ENCODE data around the gene ADCK2.

DNA sequence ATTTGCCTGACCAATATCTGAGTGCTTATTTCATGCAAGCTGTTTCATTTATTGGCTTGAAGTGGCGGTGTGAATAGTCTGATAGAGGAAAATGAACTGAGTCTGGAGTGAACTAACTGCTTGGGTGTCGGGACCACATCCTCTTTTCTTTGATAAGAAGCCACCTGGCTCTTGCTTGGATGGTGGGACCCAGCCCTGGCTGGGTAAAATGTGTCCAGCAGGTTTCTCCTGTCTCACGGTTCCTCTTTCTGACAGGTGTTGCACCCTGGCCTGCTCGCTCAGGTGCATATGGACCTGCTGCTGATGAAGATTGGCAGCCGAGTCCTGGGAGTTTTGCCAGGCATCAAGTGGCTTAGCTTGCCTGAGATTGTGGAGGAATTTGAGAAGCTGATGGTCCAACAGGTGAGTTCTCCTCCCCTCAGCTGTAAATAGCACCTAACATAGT lies 1.6 kb downstream of the ADCK2 start:
- TF ChIP-seq, protein P1, sequence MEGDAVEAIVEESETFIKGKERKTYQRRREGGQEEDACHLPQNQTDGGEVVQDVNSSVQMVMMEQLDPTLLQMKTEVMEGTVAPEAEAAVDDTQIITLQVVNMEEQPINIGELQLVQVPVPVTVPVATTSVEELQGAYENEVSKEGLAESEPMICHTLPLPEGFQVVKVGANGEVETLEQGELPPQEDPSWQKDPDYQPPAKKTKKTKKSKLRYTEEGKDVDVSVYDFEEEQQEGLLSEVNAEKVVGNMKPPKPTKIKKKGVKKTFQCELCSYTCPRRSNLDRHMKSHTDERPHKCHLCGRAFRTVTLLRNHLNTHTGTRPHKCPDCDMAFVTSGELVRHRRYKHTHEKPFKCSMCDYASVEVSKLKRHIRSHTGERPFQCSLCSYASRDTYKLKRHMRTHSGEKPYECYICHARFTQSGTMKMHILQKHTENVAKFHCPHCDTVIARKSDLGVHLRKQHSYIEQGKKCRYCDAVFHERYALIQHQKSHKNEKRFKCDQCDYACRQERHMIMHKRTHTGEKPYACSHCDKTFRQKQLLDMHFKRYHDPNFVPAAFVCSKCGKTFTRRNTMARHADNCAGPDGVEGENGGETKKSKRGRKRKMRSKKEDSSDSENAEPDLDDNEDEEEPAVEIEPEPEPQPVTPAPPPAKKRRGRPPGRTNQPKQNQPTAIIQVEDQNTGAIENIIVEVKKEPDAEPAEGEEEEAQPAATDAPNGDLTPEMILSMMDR (IDR thresholded peaks at IDR 0.05; ENCODE audit: insufficient read depth, low read depth, low read length): no peak
- no peak for TF ChIP-seq EZH2 (IDR thresholded peaks at IDR 0.05; ENCODE audit: insufficient read depth, low read length)
